GM18505 (cell line): Measurements from ENCODE around the gene CNOT11.
A peak's percentile ranks its signal among the peaks of the same experiment; 100 is the strongest.

Experiments
- ATAC-seq: cut with Tn5 transposase; IDR thresholded peaks from one replicate; pipeline ENCODE4 v1.9.1; 2021; ENCODE audit not compliant: unreplicated experiment
- POLR2A ChIP-seq: IDR thresholded peaks from 4 replicates; pipeline ENCODE4 v1.6.1; 2011; ENCODE audit warnings: borderline replicate concordance; ENCODE audit not compliant: insufficient read depth, insufficient read length; ENCODE audit errors: extremely low read depth

The CNOT11 gene

GRCh38 chr2:101256316-101256715 is 3.6 kb downstream of the CNOT11 start:
- ATAC-seq = no peak
- no peak for TF ChIP-seq POLR2A

GRCh38 chr2:101258804-101259203 is 6.1 kb downstream of the CNOT11 start:
- no peak for TF ChIP-seq POLR2A
- ATAC-seq = no peak

DNA sequence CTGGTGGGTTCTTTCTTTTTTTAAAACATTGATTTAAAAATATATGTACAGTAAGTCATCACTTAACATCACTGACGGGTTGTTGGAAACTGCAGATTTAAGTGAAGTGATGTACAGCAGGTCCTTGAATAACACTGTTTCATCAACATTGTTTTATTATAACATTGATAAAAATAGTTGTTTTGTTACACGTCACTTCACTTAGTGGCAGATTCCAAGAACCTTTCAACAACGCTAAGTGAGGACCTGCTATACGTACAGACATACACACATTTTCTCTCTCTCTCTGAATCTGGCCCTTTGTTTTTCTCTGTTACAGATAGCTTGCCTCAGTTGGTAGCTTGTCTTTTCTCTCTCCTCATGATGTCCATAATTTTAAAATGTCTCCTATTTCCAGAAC is 9.5 kb downstream of the CNOT11 start:
- TF ChIP-seq POLR2A = no peak

DNA sequence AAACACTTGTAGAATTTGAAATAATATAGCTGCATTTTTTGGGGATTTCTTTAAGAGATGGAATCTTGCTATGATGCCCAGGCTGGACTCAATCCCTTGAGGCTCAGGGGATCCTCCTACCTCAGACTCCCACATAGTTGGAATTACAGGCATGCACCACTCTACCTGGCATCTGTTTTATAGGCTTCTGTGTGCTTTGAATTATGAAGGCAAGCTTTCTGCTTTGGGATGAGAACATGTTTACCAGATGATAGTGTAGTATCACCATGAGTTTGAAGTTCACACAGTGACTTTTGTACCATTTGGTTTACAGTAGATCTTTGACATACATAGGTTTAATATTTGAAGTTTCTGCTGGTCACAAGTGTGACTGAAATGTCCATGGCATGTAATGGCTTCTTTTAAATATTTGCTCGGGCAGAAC is 10.7 kb downstream of the CNOT11 start:
- ATAC-seq = no peak
- no peak for TF ChIP-seq POLR2A

More for the DNA sequence above, 9.5 kb downstream of the CNOT11 start:
- no peak for ATAC-seq

GRCh38 chr2:101264360-101264939 is 11.8 kb downstream of the CNOT11 start:
- TF ChIP-seq POLR2A = no peak
- no peak for ATAC-seq

DNA sequence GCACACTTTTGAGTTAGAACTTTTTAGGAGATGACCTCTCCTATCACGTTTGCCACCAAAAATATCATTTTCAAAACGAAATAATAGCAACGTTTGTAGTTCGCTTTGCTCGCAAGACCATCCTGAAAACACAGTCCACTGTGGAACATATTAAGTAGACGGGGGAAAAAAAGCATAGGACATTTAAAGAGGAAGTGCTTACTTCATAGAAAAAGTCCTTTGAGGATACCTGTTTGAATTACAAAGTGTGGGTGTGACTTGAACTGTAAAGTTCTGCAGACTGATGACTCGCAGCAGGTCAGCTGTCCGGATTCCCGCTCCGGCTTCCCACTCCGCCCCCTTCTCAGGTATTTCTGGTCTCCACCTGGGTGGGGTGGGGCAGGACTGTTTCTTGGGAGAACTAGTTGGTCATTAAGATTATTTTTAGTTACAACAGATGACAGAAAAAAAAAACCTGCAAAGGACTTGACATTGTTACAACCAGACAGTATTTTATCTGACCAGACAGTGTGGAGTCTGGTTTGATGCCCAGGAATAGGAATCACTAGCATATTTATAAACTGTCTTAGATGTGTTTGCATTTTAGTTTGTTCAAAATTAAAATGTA is 13.3 kb downstream of the CNOT11 start:
- no peak for ATAC-seq
- TF ChIP-seq POLR2A = no peak

DNA sequence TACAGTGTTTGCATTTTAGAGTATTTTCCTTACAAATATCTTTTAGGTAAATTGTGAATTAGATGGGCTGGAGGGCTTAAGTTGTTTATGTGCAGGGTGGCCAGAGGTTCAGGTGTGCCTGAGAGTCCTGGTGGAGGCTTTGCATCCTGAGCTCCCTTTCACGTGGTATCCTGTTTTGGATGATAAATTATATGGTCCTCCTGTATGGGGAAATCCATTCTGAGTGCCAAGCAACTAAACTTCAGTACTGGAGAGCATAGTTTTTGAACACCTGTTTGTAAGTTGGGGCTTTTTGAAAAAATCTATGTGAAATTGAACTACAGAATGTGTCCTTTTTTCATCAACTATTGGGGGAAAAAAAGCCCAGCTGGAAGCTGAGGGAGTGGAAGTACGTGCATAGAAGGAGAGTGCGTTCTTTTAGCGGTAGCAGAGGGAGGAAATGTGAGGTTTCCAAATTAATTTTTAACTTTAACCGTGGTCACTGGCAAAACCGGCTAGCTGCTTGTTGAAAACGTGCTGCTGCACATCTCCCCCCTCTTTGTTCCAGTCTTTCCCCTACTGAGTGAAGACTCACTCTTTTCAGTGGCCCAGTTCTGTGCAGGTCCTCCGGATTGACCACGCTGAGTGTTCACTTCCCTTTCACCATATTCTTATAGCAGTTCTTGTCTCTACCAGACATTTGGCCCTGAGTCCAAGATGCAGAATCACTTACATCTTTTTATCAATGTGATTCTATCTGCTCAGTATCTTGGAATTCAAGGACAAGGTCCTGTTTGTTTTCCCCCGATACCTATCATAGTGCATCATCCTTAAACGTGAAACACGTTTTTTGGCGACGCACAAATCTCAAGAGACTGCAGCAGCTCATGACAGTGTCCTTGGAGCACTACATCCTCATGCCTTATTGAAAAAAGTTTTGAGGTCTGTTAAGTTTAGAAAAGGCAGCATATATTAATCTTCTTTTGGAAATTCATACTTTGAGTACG is 15.3 kb downstream of the CNOT11 start:
- no peak for ATAC-seq
- no peak for TF ChIP-seq POLR2A

DNA sequence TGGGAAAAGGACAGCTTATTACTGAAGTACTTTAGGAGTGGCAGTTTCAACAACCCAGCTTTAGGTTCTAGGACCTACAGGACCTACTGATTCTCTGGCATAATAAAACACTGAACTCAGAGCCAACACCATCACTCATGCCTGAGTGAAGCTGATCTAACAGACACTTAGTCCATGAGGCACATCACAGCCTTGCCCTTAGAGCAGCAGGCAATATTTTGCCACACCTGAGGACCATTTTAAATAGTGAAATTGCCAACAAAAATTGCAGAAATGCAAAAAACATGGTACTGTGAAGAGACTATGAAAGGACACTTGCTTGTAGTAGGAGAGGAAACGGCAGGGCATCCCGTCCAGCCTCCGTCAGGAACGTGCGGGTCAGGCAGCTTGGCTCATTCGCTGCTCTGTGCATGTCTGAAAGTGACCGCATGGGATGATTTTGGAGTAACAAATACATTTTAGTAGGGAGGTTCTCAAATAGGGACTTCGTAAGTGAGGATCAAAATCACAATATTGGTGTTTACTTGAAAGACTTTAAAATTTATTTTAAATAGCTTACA is 18.1 kb downstream of the CNOT11 start:
- no peak for ATAC-seq
- no peak for TF ChIP-seq POLR2A

DNA sequence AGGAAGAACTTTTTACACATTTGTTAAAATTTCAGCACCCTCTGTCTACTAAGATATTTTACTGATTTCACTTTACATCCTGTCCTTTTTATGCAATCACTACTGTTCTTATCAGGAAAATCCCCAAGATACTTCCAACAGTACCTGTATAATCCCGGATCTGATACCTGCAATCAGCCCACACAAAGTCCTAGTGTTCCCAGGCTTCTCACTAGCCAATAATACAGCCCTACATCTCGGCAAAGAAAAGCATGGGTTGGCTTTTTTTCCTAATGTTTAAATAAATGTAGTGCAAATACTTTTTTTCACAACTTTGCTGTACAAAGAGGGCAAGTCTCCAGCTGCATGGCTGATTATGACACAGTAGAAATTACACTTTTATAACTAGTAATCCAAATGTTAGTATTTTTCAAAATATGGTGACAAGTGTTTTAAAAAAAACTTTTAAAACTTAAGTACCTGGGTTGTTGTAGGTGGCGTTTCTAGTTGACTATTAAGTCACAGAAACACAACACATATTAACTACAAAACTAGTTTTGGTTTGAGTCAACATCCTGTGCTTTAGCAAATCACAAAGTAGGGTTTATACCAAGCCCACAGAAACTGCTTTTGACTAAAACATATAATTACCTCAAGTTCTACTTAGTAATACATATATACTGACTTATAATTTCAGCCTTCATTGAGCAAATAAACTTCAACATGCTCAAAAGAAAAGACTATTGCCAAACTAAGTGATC is 19.5 kb downstream of the CNOT11 start:
- no peak for TF ChIP-seq POLR2A
- peak; percentile 78 for ATAC-seq

- TF ChIP-seq POLR2A = no peak
Measured at GRCh38 chr2:101273056-101273455, 20.4 kb downstream of the CNOT11 start.

DNA sequence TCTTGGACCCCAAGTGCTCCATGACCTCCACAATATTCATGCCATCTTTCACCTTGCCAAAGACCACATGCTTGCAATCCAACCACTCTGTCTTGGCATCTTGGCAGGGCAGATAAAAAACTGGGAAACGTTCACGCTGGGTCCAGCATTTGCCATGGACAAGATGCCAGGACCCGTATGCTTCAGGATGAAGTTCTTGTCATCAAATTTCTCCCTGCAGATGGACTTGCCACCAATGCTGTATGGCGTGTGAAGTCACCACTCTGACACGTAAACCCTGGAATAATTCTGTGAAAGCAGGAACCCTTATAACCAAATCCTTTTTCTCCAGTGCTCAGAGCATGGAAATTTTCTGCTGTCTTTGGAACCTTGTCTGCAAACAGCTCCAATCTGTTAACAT is 21.5 kb downstream of the CNOT11 start:
- no peak for ATAC-seq
- no peak for TF ChIP-seq POLR2A

More at GRCh38 chr2:101273056-101273455, 20.4 kb downstream of the CNOT11 start:
- ATAC-seq = no peak

DNA sequence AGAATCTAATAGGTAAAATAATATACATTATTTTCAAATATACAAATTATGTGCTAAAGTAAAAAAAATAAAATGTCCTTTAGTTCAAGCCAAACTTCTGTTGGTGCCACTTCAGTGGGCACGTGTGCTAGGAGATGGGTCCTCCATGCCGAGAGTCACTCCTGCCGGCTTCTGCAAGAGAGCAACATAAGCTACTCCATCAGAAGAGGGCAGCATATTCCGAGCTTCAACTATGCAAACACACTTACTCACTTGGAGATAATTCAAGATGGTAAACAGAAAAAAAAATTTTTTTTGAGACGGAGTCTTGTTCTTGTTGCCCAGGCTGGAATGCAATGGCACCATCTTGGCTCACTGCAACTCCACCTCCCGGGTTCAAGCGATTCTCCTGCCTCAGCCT is 24.4 kb downstream of the CNOT11 start:
- no peak for TF ChIP-seq POLR2A
- ATAC-seq = no peak

GRCh38 chr2:101278925-101279324 is 26.2 kb downstream of the CNOT11 start:
- no peak for TF ChIP-seq POLR2A
- no peak for ATAC-seq
